Activated naive CD8-positive, alpha-beta T cell treated with anti-CD3 and anti-CD28 coated beads, Interleukin-2, amount 10 ng/mL, durations not matched to agents 7 days and 5 days (primary cell): ENCODE results near the gene TAS2R43. TPM values are rescaled to one million over a fixed set of nuclear protein-coding genes. Genes with fewer than 3 reads are reported as not detected.
"Not testable (repeated sequence)": the region's sequence is repeated elsewhere in the genome, so short reads cannot be mapped to it uniquely, and the experiment has no call there.

Source experiments
- ATAC-seq: fragments of 150-1000 bp; cut with Tn5 transposase; one replicate; pipeline ENCODE4 v1.10.0; 2021; ENCODE audit warnings: low read depth, moderate library complexity
- POLR2A ChIA-PET: fragments of 350-600 bp; sonication (Branson Sonifier 250); formaldehyde crosslinking; loops from one replicate; lab custom pipeline; 2021; ENCODE audit warnings: antibody characterized with exemption; lab: Charles Lee
- DNase-seq: peaks from one replicate; pipeline ENCODE4 v3.0.0; 2021
- H3K27ac Mint-ChIP-seq: one replicate; pipeline ENCODE4 v1.8.0; 2022; ENCODE audit warnings: mild to moderate bottlenecking, mixed read lengths
- H3K27me3 Mint-ChIP-seq: one replicate; pipeline ENCODE4 v1.8.0; 2022; ENCODE audit warnings: mild to moderate bottlenecking, moderate library complexity, mixed read lengths
- H3K36me3 Mint-ChIP-seq: one replicate; pipeline ENCODE4 v1.8.0; 2021; ENCODE audit warnings: mild to moderate bottlenecking, mixed read lengths
- H3K4me1 Mint-ChIP-seq: one replicate; pipeline ENCODE4 v1.8.0; 2021; ENCODE audit warnings: mixed read lengths
- H3K4me3 Mint-ChIP-seq: one replicate; pipeline ENCODE4 v1.8.0; 2022; ENCODE audit warnings: mild to moderate bottlenecking, moderate library complexity, mixed read lengths
- H3K9me3 Mint-ChIP-seq: one replicate; pipeline ENCODE4 v1.8.0; 2021; ENCODE audit warnings: mixed read lengths
- total RNA-seq, 2 experiments: library from RNA; stranded (reverse); gene quantifications; one replicate each; pipeline ENCODE4 v1.2.3, GENCODE V29; 2021

Gene TAS2R43
- total RNA-seq, 2 experiments from 2014 or later = 0.39 to 0.54 TPM

DNA sequence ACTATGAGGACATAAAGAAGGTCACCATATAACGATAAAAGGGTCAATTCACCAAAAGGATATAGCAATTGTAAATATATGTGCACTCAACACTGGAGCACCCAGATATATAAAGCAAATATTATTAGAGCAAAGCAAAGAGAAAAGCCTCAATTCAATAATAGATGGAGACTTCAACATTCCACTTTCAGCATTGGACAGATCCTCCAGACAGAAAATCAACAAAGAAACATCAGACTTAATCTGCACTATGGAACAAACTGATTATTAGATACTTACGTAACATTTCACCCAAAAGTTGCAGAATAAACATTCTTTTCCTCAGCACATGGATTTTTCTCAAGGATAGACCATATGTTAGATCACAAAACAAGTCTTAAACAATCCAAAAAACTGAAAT is 50.7 kb downstream of the TAS2R43 start:
- H3K4me1 Mint-ChIP-seq, H3K4me3 Mint-ChIP-seq, ATAC-seq, POLR2A ChIA-PET, H3K27ac Mint-ChIP-seq, DNase-seq, H3K27me3 Mint-ChIP-seq, H3K9me3 Mint-ChIP-seq: not testable (repeated sequence)
- peaks cover 54% of the 10 kb centered on the region for H3K36me3 Mint-ChIP-seq

Other genes starting within 250 kb of the TAS2R43 start
- gene PRR4, start 242.8 kb downstream of the TAS2R43 start, total RNA-seq = 1 to 10 TPM; 1.2 to 1.6 TPM
- gene PRH1, start 208.1 kb downstream of the TAS2R43 start, total RNA-seq = 10 to 100 TPM; 18.5 to 22.4 TPM
- gene TAS2R13, start 182.8 kb downstream of the TAS2R43 start, total RNA-seq = 1 to 10 TPM; 1.0 to 1.3 TPM
- not detected for gene PRH2, start 163.1 kb downstream of the TAS2R43 start, total RNA-seq
- 1 to 10 TPM; 2.5 to 2.6 TPM for gene TAS2R14, start 153.1 kb downstream of the TAS2R43 start, total RNA-seq
- gene TAS2R50, start 105.4 kb downstream of the TAS2R43 start, total RNA-seq = 1 to 10 TPM; 1.1 to 1.4 TPM
- gene TAS2R20, start 94.0 kb downstream of the TAS2R43 start, total RNA-seq = 1 to 10 TPM; 1.2 to 2.0 TPM
- 1 to 10 TPM; 2.1 to 2.2 TPM for gene TAS2R19, start 69.7 kb downstream of the TAS2R43 start, total RNA-seq
- gene TAS2R31, start 60.9 kb downstream of the TAS2R43 start, total RNA-seq = 1 to 10 TPM; 2.9 TPM
- gene TAS2R46, start 30.0 kb downstream of the TAS2R43 start, total RNA-seq = 1 to 10 TPM; 1.2 to 1.4 TPM
- 1 to 10 TPM; 3.1 to 3.3 TPM for gene TAS2R30, start 42.3 kb upstream of the TAS2R43 start, total RNA-seq
- 10 to 100 TPM; 10.1 to 10.3 TPM for gene SMIM10L1, start 78.9 kb upstream of the TAS2R43 start, total RNA-seq
- gene TAS2R42, start 94.6 kb upstream of the TAS2R43 start, total RNA-seq = not detected
- gene PRB3, start 177.4 kb upstream of the TAS2R43 start, total RNA-seq = not detected
- not detected for gene PRB4, start 218.1 kb upstream of the TAS2R43 start, total RNA-seq